GM23338 (cell line): Measurements from ENCODE around the gene CUEDC1.

ENCODE experiments used
- CREB1 ChIP-seq: fragments of 250-450 bp; sonication (Bioruptor Pico); IDR thresholded peaks from 2 replicates; pipeline ENCODE4 v1.5.0; 2020; ENCODE audit warnings: low read depth, mild to moderate bottlenecking, moderate library complexity
- CTCF ChIP-seq, 2 experiments: fragments of 200-600 bp in 1 of 2; sonication (generic) in 1 of 2; conservative IDR thresholded peaks; 2 replicates each; pipeline versions ENCODE4 v1.5.1 to v1.6.1; 2016 to 2017; ENCODE audit warnings: antibody characterized with exemption in 2 of 2, low read depth in 2 of 2, mild to moderate bottlenecking in 2 of 2, moderate library complexity in 1 of 2
- EZH2 ChIP-seq: fragments of 200-600 bp; sonication (generic); IDR thresholded peaks from one replicate; pipeline ENCODE4 v1.8.0; 2017; ENCODE audit warnings: antibody characterized with exemption, mild to moderate bottlenecking, low read depth; ENCODE audit not compliant: unreplicated experiment
- EZH2phosphoT487 ChIP-seq: fragments of 200-600 bp; sonication (generic); IDR thresholded peaks from one replicate; pipeline ENCODE4 v1.8.1; 2018; ENCODE audit warnings: antibody characterized with exemption; ENCODE audit not compliant: unreplicated experiment
- JUNB ChIP-seq: IDR thresholded peaks from one replicate; pipeline ENCODE4 v1.6.1; 2016; ENCODE audit warnings: antibody characterized with exemption; ENCODE audit not compliant: unreplicated experiment
- NANOG ChIP-seq: IDR thresholded peaks from 2 replicates; pipeline ENCODE4 v1.6.1; 2016; ENCODE audit warnings: antibody characterized with exemption, borderline replicate concordance
- POLR2AphosphoS5 ChIP-seq: IDR thresholded peaks from 2 replicates; pipeline ENCODE4 v1.6.1; 2016; ENCODE audit warnings: antibody characterized with exemption, low read depth
- REST ChIP-seq: IDR thresholded peaks from one replicate; pipeline ENCODE4 v1.6.1; 2018; ENCODE audit warnings: antibody characterized with exemption; ENCODE audit not compliant: unreplicated experiment
- STAT1 ChIP-seq: IDR thresholded peaks from one replicate; pipeline ENCODE4 v1.6.1; 2016; ENCODE audit warnings: antibody characterized with exemption; ENCODE audit not compliant: unreplicated experiment
- ZNF114 ChIP-seq: fragments of 250-450 bp; sonication (Bioruptor Pico); IDR thresholded peaks from 2 replicates; pipeline ENCODE4 v1.5.0; 2020; ENCODE audit warnings: mild to moderate bottlenecking, moderate library complexity
- ZNF331 ChIP-seq: fragments of 250-450 bp; sonication (Bioruptor Pico); IDR thresholded peaks from 2 replicates; pipeline ENCODE4 v1.5.0; 2020; ENCODE audit warnings: low read depth, mild to moderate bottlenecking, moderate library complexity
- TF ChIP-seq, protein P1 (sequence below): fragments of 250-450 bp; sonication (Bioruptor Pico); IDR thresholded peaks from 2 replicates; pipeline ENCODE4 v1.5.0; 2020; ENCODE audit warnings: mild to moderate bottlenecking, moderate library complexity

DNA sequence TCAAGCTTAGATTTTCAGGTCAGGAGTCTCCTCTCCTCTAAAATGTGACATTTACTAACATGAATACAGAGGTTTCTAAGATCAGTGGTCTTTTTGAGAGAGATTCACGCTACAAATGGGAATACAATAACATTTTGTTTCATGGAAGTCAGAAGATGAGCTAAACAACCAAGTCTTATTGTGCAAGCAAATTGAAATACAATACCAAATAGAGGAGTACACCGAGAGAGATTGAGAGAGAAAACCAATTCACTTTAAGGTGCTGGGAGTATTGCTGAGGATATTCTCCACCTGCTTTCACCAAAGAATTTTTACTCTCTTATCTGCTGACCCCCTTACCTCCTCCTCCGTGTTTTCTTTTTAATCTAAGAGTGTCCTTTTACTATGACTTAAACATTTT is 21.4 kb upstream of the CUEDC1 start:
- TF ChIP-seq CTCF (conservative IDR thresholded peaks at IDR 0.05; ENCODE audit: low read depth in 2 of 2) (no peak), NANOG (no peak), REST (no peak), POLR2AphosphoS5 (no peak), EZH2phosphoT487 (no peak), ZNF331 (no peak), EZH2 (no peak), CREB1 (CRISPR knock-in tag) (no peak), JUNB (no peak), STAT1 (no peak), ZNF114 (CRISPR knock-in tag) (no peak)
- TF ChIP-seq, protein P1, sequence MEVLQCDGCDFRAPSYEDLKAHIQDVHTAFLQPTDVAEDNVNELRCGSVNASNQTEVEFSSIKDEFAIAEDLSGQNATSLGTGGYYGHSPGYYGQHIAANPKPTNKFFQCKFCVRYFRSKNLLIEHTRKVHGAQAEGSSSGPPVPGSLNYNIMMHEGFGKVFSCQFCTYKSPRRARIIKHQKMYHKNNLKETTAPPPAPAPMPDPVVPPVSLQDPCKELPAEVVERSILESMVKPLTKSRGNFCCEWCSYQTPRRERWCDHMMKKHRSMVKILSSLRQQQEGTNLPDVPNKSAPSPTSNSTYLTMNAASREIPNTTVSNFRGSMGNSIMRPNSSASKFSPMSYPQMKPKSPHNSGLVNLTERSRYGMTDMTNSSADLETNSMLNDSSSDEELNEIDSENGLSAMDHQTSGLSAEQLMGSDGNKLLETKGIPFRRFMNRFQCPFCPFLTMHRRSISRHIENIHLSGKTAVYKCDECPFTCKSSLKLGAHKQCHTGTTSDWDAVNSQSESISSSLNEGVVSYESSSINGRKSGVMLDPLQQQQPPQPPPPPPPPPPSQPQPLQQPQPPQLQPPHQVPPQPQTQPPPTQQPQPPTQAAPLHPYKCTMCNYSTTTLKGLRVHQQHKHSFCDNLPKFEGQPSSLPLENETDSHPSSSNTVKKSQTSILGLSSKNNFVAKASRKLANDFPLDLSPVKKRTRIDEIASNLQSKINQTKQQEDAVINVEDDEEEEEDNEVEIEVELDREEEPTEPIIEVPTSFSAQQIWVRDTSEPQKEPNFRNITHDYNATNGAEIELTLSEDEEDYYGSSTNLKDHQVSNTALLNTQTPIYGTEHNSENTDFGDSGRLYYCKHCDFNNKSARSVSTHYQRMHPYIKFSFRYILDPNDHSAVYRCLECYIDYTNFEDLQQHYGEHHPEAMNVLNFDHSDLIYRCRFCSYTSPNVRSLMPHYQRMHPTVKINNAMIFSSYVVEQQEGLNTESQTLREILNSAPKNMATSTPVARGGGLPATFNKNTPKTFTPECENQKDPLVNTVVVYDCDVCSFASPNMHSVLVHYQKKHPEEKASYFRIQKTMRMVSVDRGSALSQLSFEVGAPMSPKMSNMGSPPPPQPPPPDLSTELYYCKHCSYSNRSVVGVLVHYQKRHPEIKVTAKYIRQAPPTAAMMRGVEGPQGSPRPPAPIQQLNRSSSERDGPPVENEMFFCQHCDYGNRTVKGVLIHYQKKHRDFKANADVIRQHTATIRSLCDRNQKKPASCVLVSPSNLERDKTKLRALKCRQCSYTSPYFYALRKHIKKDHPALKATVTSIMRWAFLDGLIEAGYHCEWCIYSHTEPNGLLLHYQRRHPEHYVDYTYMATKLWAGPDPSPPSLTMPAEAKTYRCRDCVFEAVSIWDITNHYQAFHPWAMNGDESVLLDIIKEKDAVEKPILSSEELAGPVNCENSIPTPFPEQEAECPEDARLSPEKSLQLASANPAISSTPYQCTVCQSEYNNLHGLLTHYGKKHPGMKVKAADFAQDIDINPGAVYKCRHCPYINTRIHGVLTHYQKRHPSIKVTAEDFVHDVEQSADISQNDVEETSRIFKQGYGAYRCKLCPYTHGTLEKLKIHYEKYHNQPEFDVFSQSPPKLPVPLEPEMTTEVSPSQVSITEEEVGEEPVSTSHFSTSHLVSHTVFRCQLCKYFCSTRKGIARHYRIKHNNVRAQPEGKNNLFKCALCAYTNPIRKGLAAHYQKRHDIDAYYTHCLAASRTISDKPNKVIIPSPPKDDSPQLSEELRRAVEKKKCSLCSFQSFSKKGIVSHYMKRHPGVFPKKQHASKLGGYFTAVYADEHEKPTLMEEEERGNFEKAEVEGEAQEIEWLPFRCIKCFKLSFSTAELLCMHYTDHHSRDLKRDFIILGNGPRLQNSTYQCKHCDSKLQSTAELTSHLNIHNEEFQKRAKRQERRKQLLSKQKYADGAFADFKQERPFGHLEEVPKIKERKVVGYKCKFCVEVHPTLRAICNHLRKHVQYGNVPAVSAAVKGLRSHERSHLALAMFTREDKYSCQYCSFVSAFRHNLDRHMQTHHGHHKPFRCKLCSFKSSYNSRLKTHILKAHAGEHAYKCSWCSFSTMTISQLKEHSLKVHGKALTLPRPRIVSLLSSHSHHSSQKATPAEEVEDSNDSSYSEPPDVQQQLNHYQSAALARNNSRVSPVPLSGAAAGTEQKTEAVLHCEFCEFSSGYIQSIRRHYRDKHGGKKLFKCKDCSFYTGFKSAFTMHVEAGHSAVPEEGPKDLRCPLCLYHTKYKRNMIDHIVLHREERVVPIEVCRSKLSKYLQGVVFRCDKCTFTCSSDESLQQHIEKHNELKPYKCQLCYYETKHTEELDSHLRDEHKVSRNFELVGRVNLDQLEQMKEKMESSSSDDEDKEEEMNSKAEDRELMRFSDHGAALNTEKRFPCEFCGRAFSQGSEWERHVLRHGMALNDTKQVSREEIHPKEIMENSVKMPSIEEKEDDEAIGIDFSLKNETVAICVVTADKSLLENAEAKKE (CRISPR knock-in tag): no peak
